Cardiac fibroblast (primary cell): ENCODE measurements around the gene SLITRK4.
A peak's percentile ranks its signal among the peaks of the same experiment; 100 is the strongest.

Experiments used
- DNase-seq, 2 donors: peaks; one replicate each; pipeline versions ENCODE4 v3.0.0 to v3.0.0-alpha.2; 2010; ENCODE audit warnings: low read depth in 2 of 2
- H3K4me3 ChIP-seq, 2 donors: replicated peaks in 1 of 2; 1 replicate in 1 of 2; 2 replicates in 1 of 2; pipeline ENCODE4 v1.5.1; 2011; ENCODE audit warnings: low read depth in 2 of 2, low read length in 2 of 2, mild to moderate bottlenecking in 2 of 2, moderate library complexity in 1 of 2
- CTCF ChIP-seq: IDR thresholded peaks from one replicate; pipeline ENCODE4 v1.5.1; 2011; ENCODE audit warnings: low read depth, mild to moderate bottlenecking, low read length, inconsistent platforms

SLITRK4 gene

GRCh38 chrX:143632625-143633410, 3.1 kb downstream of the SLITRK4 start:
- peak overlapping the region; percentile 36 to 63 for H3K4me3 ChIP-seq
- no peak for TF ChIP-seq CTCF
- peak; percentile 40 to 76 for DNase-seq

- DNase-seq, result no peak
- no peak for TF ChIP-seq CTCF
- no peak overlapping the region for H3K4me3 ChIP-seq
These were observed 12.2 kb downstream of the SLITRK4 start for GRCh38 chrX:143623657-143624056.

- no peak for TF ChIP-seq CTCF
- peak in 1 of 2 donors; percentile 25 for DNase-seq
These were observed 14.6 kb downstream of the SLITRK4 start for GRCh38 chrX:143621276-143621675.

GRCh38 chrX:143615851-143616250, 20.1 kb downstream of the SLITRK4 start:
- TF ChIP-seq CTCF, result no peak
- DNase-seq, result peak in 1 of 2 donors; percentile 32
- no peak overlapping the region for H3K4me3 ChIP-seq

More at GRCh38 chrX:143621276-143621675, 14.6 kb downstream of the SLITRK4 start:
- no peak overlapping the region for H3K4me3 ChIP-seq

GRCh38 chrX:143601809-143602208, 34.1 kb downstream of the SLITRK4 start:
- DNase-seq, result no peak
- H3K4me3 ChIP-seq, result no peak overlapping the region
- no peak for TF ChIP-seq CTCF

GRCh38 chrX:143581240-143581639, 54.7 kb downstream of the SLITRK4 start:
- no peak for DNase-seq
- TF ChIP-seq CTCF, result no peak
- H3K4me3 ChIP-seq, result no peak overlapping the region
